ENCODE results near the gene NIP7.

Gene NIP7

DNA sequence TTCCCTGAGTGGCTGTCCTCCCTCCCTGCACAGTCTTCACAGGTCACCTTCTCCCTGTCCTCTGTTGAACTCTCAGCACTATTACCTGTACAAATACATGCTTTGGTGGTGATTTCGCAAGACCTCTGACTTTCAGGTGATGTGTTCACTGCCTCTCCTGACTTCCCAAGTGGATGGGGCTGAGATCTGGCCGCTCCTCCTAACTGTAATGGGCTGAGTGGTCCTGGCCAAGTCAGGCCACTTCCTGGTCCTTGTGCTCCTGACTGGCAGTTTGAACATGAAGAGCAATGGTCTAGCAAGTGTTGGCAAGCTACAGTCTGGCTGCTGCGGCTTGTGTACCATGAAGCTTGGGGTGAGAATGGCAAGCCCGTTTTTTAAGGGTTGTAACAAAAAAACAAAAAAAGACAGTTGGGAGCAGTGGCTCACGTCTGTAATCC, 23.7 kb downstream of the NIP7 start:
- TF ChIP-seq, protein P1, sequence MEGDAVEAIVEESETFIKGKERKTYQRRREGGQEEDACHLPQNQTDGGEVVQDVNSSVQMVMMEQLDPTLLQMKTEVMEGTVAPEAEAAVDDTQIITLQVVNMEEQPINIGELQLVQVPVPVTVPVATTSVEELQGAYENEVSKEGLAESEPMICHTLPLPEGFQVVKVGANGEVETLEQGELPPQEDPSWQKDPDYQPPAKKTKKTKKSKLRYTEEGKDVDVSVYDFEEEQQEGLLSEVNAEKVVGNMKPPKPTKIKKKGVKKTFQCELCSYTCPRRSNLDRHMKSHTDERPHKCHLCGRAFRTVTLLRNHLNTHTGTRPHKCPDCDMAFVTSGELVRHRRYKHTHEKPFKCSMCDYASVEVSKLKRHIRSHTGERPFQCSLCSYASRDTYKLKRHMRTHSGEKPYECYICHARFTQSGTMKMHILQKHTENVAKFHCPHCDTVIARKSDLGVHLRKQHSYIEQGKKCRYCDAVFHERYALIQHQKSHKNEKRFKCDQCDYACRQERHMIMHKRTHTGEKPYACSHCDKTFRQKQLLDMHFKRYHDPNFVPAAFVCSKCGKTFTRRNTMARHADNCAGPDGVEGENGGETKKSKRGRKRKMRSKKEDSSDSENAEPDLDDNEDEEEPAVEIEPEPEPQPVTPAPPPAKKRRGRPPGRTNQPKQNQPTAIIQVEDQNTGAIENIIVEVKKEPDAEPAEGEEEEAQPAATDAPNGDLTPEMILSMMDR (conservative IDR thresholded peaks at IDR 0.05; ENCODE audit: low read depth, low read length): no peak
- Histone ChIP-seq H3K27ac (no peak overlapping the region), H3K4me3 (IDR thresholded peaks at IDR 0.05; ENCODE audit: insufficient read depth, low read depth, low read length) (no peak overlapping the region), H3K79me2 (ENCODE audit: insufficient read depth, low read depth) (no peaks in the 10 kb centered on the region), H3K36me3 (ENCODE audit: insufficient read depth) (no peaks in the 10 kb centered on the region), H3K9ac (no peak overlapping the region), H2AFZ (ENCODE audit: low read depth) (no peak overlapping the region), H4K20me1 (ENCODE audit: insufficient read depth) (no peaks in the 10 kb centered on the region), H3K27me3 (ENCODE audit: insufficient read depth, low read depth) (no peaks in the 10 kb centered on the region), H3K4me1 (ENCODE audit: low read depth, poor library complexity, severe bottlenecking) (no peaks in the 10 kb centered on the region), H3K4me2 (no peak overlapping the region)

DNA sequence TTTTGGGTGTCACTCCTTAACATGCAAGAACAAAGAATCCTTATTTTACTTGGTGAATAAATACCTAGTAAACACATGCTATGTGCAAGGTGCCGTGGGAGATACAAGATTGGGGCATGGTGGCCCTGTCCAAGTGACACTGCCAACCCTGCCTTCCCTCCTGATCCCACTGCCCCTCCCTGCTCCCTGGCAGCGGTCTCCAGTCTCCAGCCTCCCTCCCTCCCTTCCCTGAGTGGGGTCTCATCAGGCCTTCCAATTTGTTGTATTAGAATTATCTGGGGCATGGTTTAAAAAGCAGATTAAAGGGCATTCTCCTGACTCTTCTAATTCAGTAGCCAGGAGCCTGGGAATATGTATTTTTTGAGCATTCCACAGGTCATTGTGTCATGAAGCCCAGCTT, 24.5 kb downstream of the NIP7 start:
- H3K27ac ChIP-seq: no peak overlapping the region
- H3K4me2 ChIP-seq: no peak overlapping the region
- TF ChIP-seq, protein P1 (conservative IDR thresholded peaks at IDR 0.05; ENCODE audit: low read depth, low read length): no peak
- H3K9ac ChIP-seq: no peak overlapping the region
- no peaks in the 10 kb centered on the region for H3K36me3 ChIP-seq (ENCODE audit: insufficient read depth)
- no peak overlapping the region for H2AFZ ChIP-seq (ENCODE audit: low read depth)
- no peaks in the 10 kb centered on the region for H3K79me2 ChIP-seq (ENCODE audit: insufficient read depth, low read depth)
- no peaks in the 10 kb centered on the region for H3K4me1 ChIP-seq (ENCODE audit: low read depth, poor library complexity, severe bottlenecking)
- H3K4me3 ChIP-seq (IDR thresholded peaks at IDR 0.05; ENCODE audit: insufficient read depth, low read depth, low read length): no peak overlapping the region
- H4K20me1 ChIP-seq (ENCODE audit: insufficient read depth): no peaks in the 10 kb centered on the region
- no peaks in the 10 kb centered on the region for H3K27me3 ChIP-seq (ENCODE audit: insufficient read depth, low read depth)

DNA sequence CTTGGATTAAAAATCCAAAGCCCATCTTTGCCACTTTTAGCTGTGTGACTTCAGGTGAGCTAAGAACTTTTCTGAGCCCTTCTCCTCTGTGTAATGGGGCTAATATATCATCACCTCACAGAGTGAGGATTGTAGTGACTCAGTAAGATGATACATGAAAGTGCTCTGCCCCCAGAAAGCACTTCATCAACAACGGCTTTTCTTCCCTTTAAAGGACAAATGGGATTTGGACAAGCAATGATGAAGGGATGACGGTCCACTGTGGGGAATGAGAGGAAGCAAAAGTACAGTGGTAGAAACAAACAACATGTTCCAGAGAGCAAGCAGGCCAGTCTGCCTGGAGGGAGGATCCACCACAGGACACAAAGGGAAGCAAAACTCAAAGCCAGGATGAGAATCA, 26.3 kb downstream of the NIP7 start:
- Histone ChIP-seq H3K9ac (no peak overlapping the region), H3K4me2 (no peak overlapping the region), H3K4me1 (ENCODE audit: low read depth, poor library complexity, severe bottlenecking) (no peaks in the 10 kb centered on the region), H3K27ac (no peak overlapping the region), H3K27me3 (ENCODE audit: insufficient read depth, low read depth) (no peaks in the 10 kb centered on the region), H3K36me3 (ENCODE audit: insufficient read depth) (no peaks in the 10 kb centered on the region; the same call in 1 of the 2 replicates), H3K79me2 (ENCODE audit: insufficient read depth, low read depth) (no peaks in the 10 kb centered on the region), H2AFZ (ENCODE audit: low read depth) (no peak overlapping the region), H4K20me1 (ENCODE audit: insufficient read depth) (no peaks in the 10 kb centered on the region), H3K4me3 (IDR thresholded peaks at IDR 0.05; ENCODE audit: insufficient read depth, low read depth, low read length) (no peak overlapping the region)
- TF ChIP-seq, protein P1 (conservative IDR thresholded peaks at IDR 0.05; ENCODE audit: low read depth, low read length): no peak

DNA sequence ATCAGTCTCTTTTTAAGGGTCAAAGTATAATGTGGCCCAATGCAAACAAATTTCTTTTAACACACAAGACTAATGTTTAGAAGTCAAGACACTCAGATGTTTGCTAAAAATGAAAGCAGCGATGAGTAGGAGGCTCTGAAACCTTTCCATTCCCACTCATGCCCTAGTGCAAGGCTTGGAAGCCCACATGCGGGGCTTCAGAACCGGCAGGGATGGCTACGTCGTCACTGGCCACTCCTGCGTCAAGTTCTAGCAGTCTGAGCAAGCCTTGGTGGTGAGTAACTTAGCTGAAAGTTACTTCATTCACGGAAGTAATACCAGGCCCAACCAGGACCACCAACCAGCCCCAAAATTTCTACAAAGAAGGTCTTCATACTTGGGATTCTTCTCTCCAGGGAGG, 26.9 kb downstream of the NIP7 start:
- H3K4me3 ChIP-seq (IDR thresholded peaks at IDR 0.05; ENCODE audit: insufficient read depth, low read depth, low read length): no peak overlapping the region
- no peaks in the 10 kb centered on the region for H4K20me1 ChIP-seq (ENCODE audit: insufficient read depth)
- H3K27ac ChIP-seq: no peak overlapping the region
- H3K36me3 ChIP-seq (ENCODE audit: insufficient read depth): no peaks in the 10 kb centered on the region; the same call in 1 of the 2 replicates
- no peaks in the 10 kb centered on the region for H3K27me3 ChIP-seq (ENCODE audit: insufficient read depth, low read depth)
- H3K4me2 ChIP-seq: no peak overlapping the region
- H3K9ac ChIP-seq: no peak overlapping the region
- no peaks in the 10 kb centered on the region for H3K4me1 ChIP-seq (ENCODE audit: low read depth, poor library complexity, severe bottlenecking)
- no peak overlapping the region for H2AFZ ChIP-seq (ENCODE audit: low read depth)
- no peaks in the 10 kb centered on the region for H3K79me2 ChIP-seq (ENCODE audit: insufficient read depth, low read depth)
- TF ChIP-seq, protein P1 (conservative IDR thresholded peaks at IDR 0.05; ENCODE audit: low read depth, low read length): no peak

Data from KMS-11 (cell line).